Lower leg skin (tissue), 3 donors: Measurements from ENCODE around the gene SRRM3.

Source experiments
- CTCF ChIP-seq, 3 donors: fragments of 450-650 bp; IDR thresholded peaks; one replicate each; pipeline ENCODE4 v1.5.1; 2016; ENCODE audit warnings: antibody characterized with exemption in 3 of 3, mild to moderate bottlenecking in 3 of 3, moderate library complexity in 2 of 3
- POLR2A ChIP-seq, 2 donors: fragments of 450-650 bp; IDR thresholded peaks; one replicate each; pipeline ENCODE4 v1.6.1; 2016 to 2017; ENCODE audit warnings: antibody characterized with exemption in 2 of 2, mild to moderate bottlenecking in 1 of 2, moderate library complexity in 1 of 2

GRCh38 chr7:76332078-76332477 lies 130.4 kb downstream of the SRRM3 start:
- TF ChIP-seq POLR2A (IDR thresholded peaks at IDR 0.05), result no peak
- TF ChIP-seq CTCF (IDR thresholded peaks at IDR 0.05), result no peak
